KG1 (cell line): ENCODE data around the gene FOXJ1.
"Not testable (repeated sequence)": the region's sequence is repeated elsewhere in the genome, so short reads cannot be mapped to it uniquely, and the experiment has no call there.

Experiments used
- DNase-seq: peaks from one replicate; lab custom pipeline; 2025; lab: John Stamatoyannopoulos, UW

Gene FOXJ1

DNA sequence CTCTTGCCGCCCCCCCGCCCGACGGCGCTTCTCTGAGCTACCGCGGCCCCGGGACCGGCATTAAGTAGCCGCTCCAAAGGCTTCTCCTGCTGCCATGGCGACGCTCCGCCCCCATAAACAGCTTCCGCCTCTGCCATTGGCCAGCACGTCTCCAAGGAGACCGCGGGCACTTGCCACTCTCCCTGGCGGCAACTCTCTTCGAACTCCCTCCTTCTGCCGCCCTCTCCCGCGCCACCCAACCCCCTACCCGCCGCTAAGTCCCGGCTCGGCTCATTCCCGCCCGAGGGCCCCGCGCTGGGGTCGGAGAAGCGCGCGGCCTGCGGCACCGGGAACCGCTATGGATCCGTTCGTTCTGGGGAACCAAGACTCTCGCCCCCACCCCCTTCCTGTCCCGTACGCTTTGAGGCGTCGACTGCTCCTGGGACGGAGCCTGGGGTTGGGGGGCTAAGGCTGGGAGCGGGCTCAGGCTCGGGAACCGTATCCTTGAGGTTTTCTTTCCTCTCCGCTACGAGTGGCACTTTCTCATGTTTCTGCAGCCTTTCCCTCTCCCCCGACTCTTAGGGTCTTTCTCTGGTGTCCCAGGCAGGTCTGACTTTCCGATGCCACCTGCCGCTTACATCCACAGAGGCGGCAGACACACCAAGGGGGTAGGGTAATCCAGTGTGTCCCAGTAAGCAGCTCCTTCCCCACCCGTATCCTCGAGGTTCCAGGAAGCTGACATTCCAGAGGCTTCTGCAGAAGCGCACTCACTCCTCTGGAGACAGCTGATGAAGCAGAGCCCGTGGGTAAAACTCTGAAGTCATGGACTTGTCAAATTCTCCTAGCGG lies at the start of gene FOXJ1:
TSS of gene FOXJ1 (minus strand) at position 34 of the 827 bp plus-strand sequence. CDS start 850 bp downstream, outside the sequence.
- peak; percentile 58 for DNase-seq

DNA sequence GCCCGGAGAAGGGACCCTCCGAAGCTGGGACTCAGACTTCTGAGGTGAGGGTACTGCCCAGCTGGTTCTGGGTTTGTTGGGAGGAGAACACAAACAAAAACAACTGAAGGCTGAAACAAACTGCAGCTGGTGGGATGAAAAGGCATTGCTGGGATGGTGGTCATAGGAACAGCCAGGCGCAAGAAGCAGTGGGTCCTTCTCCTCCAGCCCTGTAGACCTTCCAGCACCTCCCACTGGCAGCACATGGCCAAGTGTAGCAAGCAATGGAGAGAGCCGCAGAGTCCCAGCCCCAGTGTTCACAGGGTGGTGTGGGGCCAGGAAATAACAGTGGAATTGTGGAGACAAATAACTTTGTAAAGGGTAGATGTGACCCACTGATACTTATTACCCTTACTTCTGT lies 48.7 kb upstream of the FOXJ1 start:
- DNase-seq = no peak

GRCh38 chr17:76189247-76189646 lies 48.2 kb upstream of the FOXJ1 start:
- no peak for DNase-seq

- no peak for DNase-seq
Observed at GRCh38 chr17:76188213-76189016, 47.4 kb upstream of the FOXJ1 start.

GRCh38 chr17:76186774-76187173 lies 45.7 kb upstream of the FOXJ1 start:
- DNase-seq = not testable (repeated sequence)

DNA sequence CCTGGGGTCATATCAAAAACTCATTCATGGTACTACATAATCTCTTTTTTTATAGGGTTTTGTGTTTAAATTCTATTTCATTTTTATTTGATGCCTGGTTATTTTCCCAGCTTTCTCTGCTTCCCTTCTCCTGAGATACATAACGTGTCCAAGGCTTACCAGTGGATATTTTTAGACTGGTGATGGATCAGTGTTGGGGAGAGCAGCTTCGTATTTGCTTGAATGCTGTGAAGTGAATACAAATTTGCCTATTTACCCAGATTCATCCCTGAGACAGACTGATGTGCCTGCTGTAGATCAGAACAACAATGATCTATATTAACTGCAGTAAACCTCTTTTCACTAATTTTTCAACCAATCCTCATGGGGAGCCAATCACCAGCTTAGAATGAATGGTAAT lies 43.2 kb upstream of the FOXJ1 start:
- DNase-seq = no peak

DNA sequence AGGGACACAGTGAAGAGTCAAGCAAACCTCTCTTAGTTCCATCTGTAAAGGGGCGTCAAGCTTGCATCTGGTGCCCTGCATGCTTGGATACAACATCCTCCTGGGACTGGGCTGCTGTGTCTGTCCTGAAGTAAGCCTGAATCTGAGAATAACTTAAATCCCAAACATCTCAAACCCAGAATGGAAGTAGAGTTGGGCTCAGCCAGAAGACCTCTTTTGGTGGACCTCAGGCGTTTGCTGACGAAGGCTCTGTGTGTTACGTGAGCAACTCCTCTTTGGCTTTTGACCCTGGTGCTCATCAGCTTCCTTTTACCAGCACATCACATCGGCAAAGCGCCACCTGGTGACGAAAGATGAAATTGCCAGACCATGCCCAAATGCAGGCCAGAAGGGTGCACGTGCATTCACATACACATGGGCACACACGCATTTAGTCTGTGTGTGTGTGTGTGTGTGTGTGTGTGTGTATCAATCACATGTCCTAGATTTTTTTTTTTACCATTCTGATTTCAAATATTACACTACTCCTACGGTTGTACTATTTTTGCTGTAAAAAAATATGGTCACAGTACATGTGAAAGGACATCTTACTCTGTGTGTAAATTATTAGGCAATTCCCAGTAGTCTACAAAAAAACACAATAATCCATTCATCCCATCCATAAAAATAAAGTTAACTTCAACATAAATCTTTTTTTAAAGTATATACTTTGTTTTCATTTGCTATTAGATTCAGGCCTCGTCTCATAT lies 41.1 kb upstream of the FOXJ1 start:
- DNase-seq = peak; percentile 89

GRCh38 chr17:76179496-76180467 lies 38.7 kb upstream of the FOXJ1 start:
- peak; percentile 29 for DNase-seq

DNA sequence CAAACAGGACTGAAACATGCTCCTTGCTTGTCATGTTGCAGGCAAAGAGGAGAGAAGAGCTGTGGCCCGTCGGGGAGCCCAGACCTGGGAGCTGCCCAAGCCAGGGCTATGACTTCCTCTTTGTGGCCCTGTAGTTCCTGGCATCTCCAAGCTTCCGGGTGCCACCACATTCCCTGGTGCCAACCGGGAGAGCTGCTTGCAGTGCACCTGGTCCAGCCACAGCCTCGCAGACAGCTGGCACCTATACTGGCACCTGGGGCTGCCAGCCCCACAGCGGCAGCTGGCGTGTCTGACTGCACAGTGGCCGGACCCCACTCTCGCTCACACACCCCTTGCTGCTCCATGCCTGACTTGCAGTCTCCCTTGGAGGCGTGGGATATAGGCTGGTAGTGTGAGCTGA lies 37.1 kb upstream of the FOXJ1 start:
- DNase-seq = no peak

- DNase-seq = no peak
Observed at GRCh38 chr17:76176701-76177574, 35.9 kb upstream of the FOXJ1 start.

- no peak for DNase-seq
Observed at GRCh38 chr17:76174037-76174436, 33.0 kb upstream of the FOXJ1 start.

- DNase-seq = no peak
Observed at GRCh38 chr17:76173474-76173873, 32.4 kb upstream of the FOXJ1 start.

GRCh38 chr17:76171706-76172105 lies 30.7 kb upstream of the FOXJ1 start:
- DNase-seq = no peak

- no peak for DNase-seq
Observed at GRCh38 chr17:76170114-76170513, 29.1 kb upstream of the FOXJ1 start.

DNA sequence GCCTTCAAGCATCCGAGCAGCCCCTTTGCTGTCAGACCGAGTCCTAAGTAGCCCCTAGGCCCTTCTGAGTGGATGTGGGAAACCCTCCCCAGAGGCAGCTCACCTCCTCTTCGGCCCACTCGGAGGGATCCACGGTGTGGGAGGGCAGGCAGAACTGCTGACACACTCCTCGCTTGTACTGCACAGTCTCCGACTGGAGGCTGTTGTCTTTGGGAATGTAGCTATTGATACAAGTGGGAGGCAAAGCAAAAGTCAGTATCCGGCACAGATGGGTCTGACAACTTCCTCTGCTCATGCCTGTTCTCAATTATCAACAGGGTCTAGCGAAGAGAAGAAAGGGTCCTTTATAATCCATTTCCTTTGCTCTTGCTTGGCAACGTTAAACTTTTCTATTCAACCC lies 25.9 kb upstream of the FOXJ1 start:
- no peak for DNase-seq

DNA sequence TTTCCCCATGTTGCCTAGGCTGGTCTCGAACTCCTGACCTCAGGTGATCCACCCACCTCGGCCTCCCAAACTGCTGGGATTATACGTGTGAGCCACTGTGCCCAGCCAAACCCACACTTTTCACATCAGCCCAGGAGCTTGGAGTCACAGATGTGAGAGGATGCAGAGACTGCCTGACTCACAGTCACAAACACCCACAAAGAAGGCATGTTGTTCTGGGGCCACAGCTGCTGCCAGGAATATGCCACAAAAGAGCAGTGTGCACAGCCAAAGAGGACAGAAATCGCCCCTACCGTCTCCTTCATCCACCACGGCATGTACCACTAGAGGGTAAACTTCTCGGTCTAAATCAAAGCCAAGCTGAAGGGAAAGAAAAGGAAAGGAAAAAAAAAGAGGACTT lies 25.1 kb upstream of the FOXJ1 start:
- no peak for DNase-seq

- no peak for DNase-seq
Observed at GRCh38 chr17:76164331-76164730, 23.3 kb upstream of the FOXJ1 start.

- no peak for DNase-seq
Observed at GRCh38 chr17:76163919-76164318, 22.9 kb upstream of the FOXJ1 start.

- no peak for DNase-seq
Observed at GRCh38 chr17:76161619-76162266, 20.7 kb upstream of the FOXJ1 start.
